T-cell (primary cell): ENCODE data around the gene ACVR1B. TPM values are rescaled to one million over a fixed set of nuclear protein-coding genes. Genes with fewer than 3 reads are reported as not detected.
A peak's percentile ranks its signal among the peaks of the same experiment; 100 is the strongest.

Experiments used
- ATAC-seq, 4 experiments: fragments of 200-7000 bp in 3 of 4; fragments of 150-1000 bp in 1 of 4; cut with Tn5 transposase; replicated peaks in 1 of 4; 1 replicate in 3 of 4; 2 replicates in 1 of 4; pipeline ENCODE4 v1.10.0; 2021; ENCODE audit warnings: moderate library complexity in 3 of 4, mild to moderate bottlenecking in 2 of 4, moderate number of reproducible peaks in 1 of 4
- CTCF ChIA-PET, 2 donors: fragments of 300-600 bp; sonication (Branson Sonifier 250); formaldehyde crosslinking; loops; one replicate each; lab custom pipeline; 2022; ENCODE audit warnings: antibody characterized with exemption in 2 of 2; lab: Charles Lee
- POLR2A ChIA-PET, 2 donors: fragments of 300-600 bp; sonication (Branson Sonifier 250); formaldehyde crosslinking; loops; one replicate each; lab custom pipeline; 2022; ENCODE audit warnings: antibody characterized with exemption in 2 of 2; lab: Charles Lee
- DNase-seq, 35 experiments: peaks; one replicate each; pipeline versions ENCODE4 v3.0.0 to v3.0.0-alpha.2; 2013 to 2023
- H3K27ac ChIP-seq: one replicate; pipeline ENCODE4 v1.5.1; 2013; ENCODE audit warnings: low read length
- H3K27me3 ChIP-seq, 2 experiments: replicated peaks in 1 of 2; 1 replicate in 1 of 2; 2 replicates in 1 of 2; pipeline versions ENCODE4 v1.6.1 to v1.7.0; 2013; ENCODE audit warnings: low read length in 1 of 2, mixed read lengths in 1 of 2; ENCODE audit not compliant: control insufficient read depth in 2 of 2, insufficient read depth in 2 of 2; ENCODE audit errors: extremely low read depth in 1 of 2
- H3K36me3 ChIP-seq, 2 donors: 1 replicate in 1 of 2; 2 replicates in 1 of 2; pipeline versions ENCODE4 v1.6.1 to v1.7.0; 2013; ENCODE audit warnings: low read length in 1 of 2; ENCODE audit not compliant: control insufficient read depth in 2 of 2, insufficient read depth in 1 of 2; ENCODE audit errors: extremely low read depth in 1 of 2
- H3K4me1 ChIP-seq, 2 experiments: 1 replicate in 1 of 2; 2 replicates in 1 of 2; pipeline versions ENCODE4 v1.6.1 to v1.7.0; 2013; ENCODE audit warnings: low read length in 2 of 2, mixed read lengths in 1 of 2; ENCODE audit not compliant: insufficient read depth in 2 of 2, control insufficient read depth in 1 of 2; ENCODE audit errors: extremely low read depth in 1 of 2
- H3K4me3 ChIP-seq, 2 donors: 1 replicate in 1 of 2; 2 replicates in 1 of 2; pipeline versions ENCODE4 v1.5.1 to v1.7.0; 2013; ENCODE audit warnings: mild to moderate bottlenecking in 2 of 2, low read length in 1 of 2, moderate library complexity in 1 of 2; ENCODE audit not compliant: control insufficient read depth in 1 of 2; ENCODE audit errors: extremely low read depth in 1 of 2
- H3K9me3 ChIP-seq: 2 replicates; pipeline ENCODE4 v1.7.0; 2013
- H3K27ac Mint-ChIP-seq, 2 donors: one replicate each; pipeline ENCODE4 v1.8.0; 2020 to 2021; ENCODE audit warnings: mild to moderate bottlenecking in 2 of 2, mixed read lengths in 2 of 2
- H3K27me3 Mint-ChIP-seq, 2 donors: one replicate each; pipeline ENCODE4 v1.8.0; 2021 to 2022; ENCODE audit warnings: mixed read lengths in 2 of 2
- H3K36me3 Mint-ChIP-seq: one replicate; pipeline ENCODE4 v1.8.0; 2021; ENCODE audit warnings: mixed read lengths
- H3K4me1 Mint-ChIP-seq, 3 donors: one replicate each; pipeline ENCODE4 v1.8.0; 2020 to 2022; ENCODE audit warnings: mixed read lengths in 3 of 3, mild to moderate bottlenecking in 1 of 3
- H3K4me3 Mint-ChIP-seq, 3 donors: one replicate each; pipeline ENCODE4 v1.8.0; 2020 to 2022; ENCODE audit warnings: mild to moderate bottlenecking in 3 of 3, mixed read lengths in 3 of 3, moderate library complexity in 3 of 3
- H3K9me3 Mint-ChIP-seq, 3 donors: one replicate each; pipeline ENCODE4 v1.8.0; 2020 to 2022; ENCODE audit warnings: mixed read lengths in 3 of 3
- WGBS: methylation state at CpG from one replicate; pipeline ENCODE4 v1.1.5; 2013; ENCODE audit warnings: missing lambda C conversion rate; ENCODE audit not compliant: insufficient coverage; 5-methylcytosine and 5-hydroxymethylcytosine counted together
- total RNA-seq, 35 experiments: library from RNA in 6 of 35; stranded (reverse) in 6 of 35; fragments of 120-200 nt in 1 of 35; gene quantifications; one replicate each; pipeline versions ENCODE4 v1.2.1 to v1.2.4 and lab custom pipeline; 2013 to 2026

The ACVR1B gene
- total RNA-seq, 5 donors from 2014 or later (not counting 1 experiment from before 2014, with no cell fraction given), result 9.0 to 12.6 (median 11.8) TPM

- 94% methylated on average over 67 of the region's 93 CpGs for WGBS
- Histone ChIP-seq H3K36me3 (peaks cover 0 to 17% of the 10 kb centered on the region in 2 donors), H3K27me3 (no peaks in the 10 kb centered on the region), H3K4me1 (no peaks in the 10 kb centered on the region), H3K27ac (no peak overlapping the region), H3K4me3 (no peak overlapping the region), H3K9me3 (no peaks in the 10 kb centered on the region)
- Mint-ChIP-seq H3K36me3 (peaks cover 23% of the 10 kb centered on the region), H3K27me3 (no peaks in the 10 kb centered on the region), H3K4me3 (no peak overlapping the region), H3K27ac (no peak overlapping the region), H3K4me1 (peaks cover 0 to 11% (median 0%) of the 10 kb centered on the region in 3 donors), H3K9me3 (no peaks in the 10 kb centered on the region)
- ATAC-seq (peak in 1 of 4 experiments; percentile 1), DNase-seq (no peak)
- ChIA-PET POLR2A (no interaction called here), CTCF (interaction anchor here (0.6 kb wide), 2 partner anchors 8 to 1456 kb away, joined by 5 read pairs; no protein-coding TSS in a partner anchor)
These were observed 63.4 kb downstream of the ACVR1B start for GRCh38 chr12:52014567-52015530.

- H3K27ac Mint-ChIP-seq, result peak overlapping the region in 1 of 2 donors; percentile 5
- H3K4me3 Mint-ChIP-seq, result peak overlapping the region in 1 of 3 donors; percentile 6
- ATAC-seq (peak in 1 of 4 experiments; percentile 2), DNase-seq (no peak)
- ChIA-PET CTCF (no interaction called here), POLR2A (interaction anchor here in 1 of 2 donors (0.8 kb wide), 1 partner anchor 9 kb away, joined by 3 read pairs; the partner anchor contains the start of gene TAMALIN)
- WGBS, result 60% methylated on average over 4 of the region's 10 CpGs
- Histone ChIP-seq H3K4me3 (no peak overlapping the region), H3K9me3 (no peaks in the 10 kb centered on the region), H3K4me1 (peaks cover 0 to 4% of the 10 kb centered on the region in 2 experiments), H3K27ac (no peak overlapping the region), H3K27me3 (peaks cover 0 to under 1% of the 10 kb centered on the region in 2 experiments), H3K36me3 (peaks cover 0 to 17% of the 10 kb centered on the region in 2 donors)
- H3K9me3 Mint-ChIP-seq, result no peaks in the 10 kb centered on the region
- no peaks in the 10 kb centered on the region for H3K27me3 Mint-ChIP-seq
- H3K4me1 Mint-ChIP-seq, result peaks cover 5 to 19% (median 6%) of the 10 kb centered on the region in 3 donors
- peaks cover 22% of the 10 kb centered on the region for H3K36me3 Mint-ChIP-seq
These were observed 64.1 kb downstream of the ACVR1B start for GRCh38 chr12:52015532-52016041.

DNA sequence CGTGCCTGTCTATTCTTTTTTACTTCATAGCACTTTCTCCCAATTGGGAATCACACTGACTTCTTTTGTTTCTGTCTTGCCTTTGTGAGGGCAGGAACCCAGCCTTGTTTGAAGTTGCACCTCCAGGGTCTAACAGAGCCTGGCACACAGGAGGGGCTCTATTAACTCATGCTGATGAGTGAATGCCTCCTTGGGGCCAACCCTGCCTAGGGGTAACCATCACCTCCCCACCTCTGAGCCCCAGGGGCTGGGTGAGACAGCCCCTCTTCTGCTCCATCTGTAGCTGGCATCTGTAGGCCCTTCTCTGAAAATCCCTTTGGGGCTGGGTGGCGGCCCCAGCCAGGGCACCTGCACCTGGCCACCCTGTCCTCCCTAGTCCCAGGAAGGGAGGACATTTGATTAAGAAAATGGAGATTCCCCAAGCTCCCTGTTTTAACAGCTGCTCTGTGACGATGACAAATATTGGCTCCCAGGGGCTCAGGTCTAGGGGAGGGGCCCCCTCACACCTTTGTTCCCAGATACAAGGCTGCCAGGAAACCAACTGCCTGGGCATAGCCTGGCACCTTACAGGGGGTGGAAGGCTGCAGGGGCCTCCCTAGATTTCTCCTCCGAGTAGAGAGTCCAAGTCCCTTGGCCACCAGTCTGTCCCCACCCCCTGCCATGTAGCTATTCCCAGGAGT, 67.1 kb downstream of the ACVR1B start:
- H3K4me3 Mint-ChIP-seq, result peak overlapping the region in 1 of 3 donors; percentile 8
- CTCF ChIA-PET, result interaction anchor here (0.7 to 2.8 kb wide), 4 partner anchors 14 to 180 kb away, joined by 3 to 17 read pairs (median 4); no protein-coding TSS in a partner anchor

DNA sequence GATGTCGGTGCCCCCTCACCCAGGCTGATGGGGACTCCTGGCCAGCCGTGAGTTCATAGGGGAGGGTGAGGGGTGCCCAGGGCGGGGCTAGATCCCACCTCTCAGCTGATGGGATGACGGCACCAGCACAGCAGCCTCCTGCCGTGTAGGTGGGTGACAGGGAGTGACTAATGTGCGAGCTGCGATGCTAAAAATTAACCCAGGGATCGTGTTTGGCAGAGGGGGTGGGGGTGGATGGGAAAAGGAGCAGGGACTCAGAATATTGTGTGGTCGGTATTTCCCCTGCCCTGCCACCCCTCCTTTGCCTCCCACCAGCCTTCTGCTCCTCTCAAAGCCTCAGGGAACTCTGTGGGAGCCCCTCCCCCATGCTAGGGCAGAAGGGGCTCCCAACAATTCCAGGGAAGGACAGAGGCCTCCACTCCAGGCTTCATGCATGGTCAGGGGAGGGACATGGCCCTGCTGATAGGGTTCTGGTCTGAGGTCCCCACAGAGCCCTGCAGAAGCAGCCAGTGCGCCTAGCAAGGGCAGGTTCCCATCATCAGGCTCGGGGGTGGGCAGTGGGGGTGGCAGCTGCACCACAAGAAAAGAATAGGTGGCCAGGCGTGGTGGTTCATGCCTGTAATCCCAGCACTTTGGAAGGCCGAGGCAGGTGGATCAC, 67.7 kb downstream of the ACVR1B start:
- CTCF ChIA-PET, result interaction anchor here (0.6 to 5.1 kb wide), 8 partner anchors 12 to 179 kb away, joined by 3 to 53 read pairs (median 4); partner anchors contain the start of gene TAMALIN (in 1 of the 2)
- no peak overlapping the region for H3K27ac Mint-ChIP-seq
- POLR2A ChIA-PET, result interaction anchor here (0.6 to 1.9 kb wide), 5 partner anchors 11 to 57 kb away, joined by 3 to 11 read pairs (median 5); partner anchors contain the start of gene TAMALIN (in 2 of the 2)

More for the DNA sequence above, 67.1 kb downstream of the ACVR1B start:
- Histone ChIP-seq H3K4me3 (no peak overlapping the region), H3K27ac (no peak overlapping the region), H3K4me1 (peaks cover 0 to 23% of the 10 kb centered on the region in 2 experiments), H3K36me3 (peaks cover 0 to 5% of the 10 kb centered on the region in 2 donors), H3K9me3 (no peaks in the 10 kb centered on the region), H3K27me3 (peaks cover 0 to 3% of the 10 kb centered on the region in 2 experiments)
- H3K36me3 Mint-ChIP-seq, result peaks cover 8% of the 10 kb centered on the region
- ATAC-seq, result no peak
- no peaks in the 10 kb centered on the region for H3K9me3 Mint-ChIP-seq
- peak in 1 of 35 experiments; percentile 7 for DNase-seq
- POLR2A ChIA-PET, result interaction anchor here in 1 of 2 donors (1.9 kb wide), 1 partner anchor 12 kb away, joined by 11 read pairs; the partner anchor contains the start of gene TAMALIN
- peak overlapping the region in 1 of 2 donors; percentile 49 for H3K27ac Mint-ChIP-seq
- peaks cover 13 to 25% (median 17%) of the 10 kb centered on the region in 3 donors for H3K4me1 Mint-ChIP-seq
- H3K27me3 Mint-ChIP-seq, result no peaks in the 10 kb centered on the region
- WGBS, result 100% methylated on average over 1 of the region's 4 CpGs

GRCh38 chr12:52020539-52021336, 69.2 kb downstream of the ACVR1B start:
- peak overlapping the region in 1 of 3 donors; percentile 81 for H3K4me3 Mint-ChIP-seq

More for the DNA sequence above, 67.7 kb downstream of the ACVR1B start:
- WGBS, result 74% methylated on average over 7 of the region's 13 CpGs
- H3K27me3 ChIP-seq, result peaks cover 0 to 3% of the 10 kb centered on the region in 2 experiments
- peaks cover under 1% of the 10 kb centered on the region for H3K36me3 Mint-ChIP-seq
- H3K4me1 ChIP-seq, result peaks cover 4 to 29% of the 10 kb centered on the region in 2 experiments
- DNase-seq, result peak in 1 of 35 experiments; percentile 10
- peak overlapping the region in 1 of 3 donors; percentile 8 for H3K4me3 Mint-ChIP-seq
- H3K9me3 Mint-ChIP-seq, result no peaks in the 10 kb centered on the region
- H3K36me3 ChIP-seq, result peaks cover 0 to 5% of the 10 kb centered on the region in 2 donors
- H3K27me3 Mint-ChIP-seq, result no peaks in the 10 kb centered on the region
- ATAC-seq, result no peak
- no peak overlapping the region for H3K27ac ChIP-seq
- no peak overlapping the region for H3K4me3 ChIP-seq
- no peaks in the 10 kb centered on the region for H3K9me3 ChIP-seq
- peaks cover 17 to 30% (median 22%) of the 10 kb centered on the region in 3 donors for H3K4me1 Mint-ChIP-seq

More at GRCh38 chr12:52020539-52021336, 69.2 kb downstream of the ACVR1B start:
- POLR2A ChIA-PET, result interaction anchor here (0.6 to 1.9 kb wide), 5 partner anchors 9 to 31 kb away, joined by 3 to 11 read pairs (median 4); partner anchors contain the start of genes TAMALIN (in 2 of the 2) and NR4A1 (in 1 of the 2)
- 5% methylated on average over 6 of the region's 9 CpGs for WGBS
- H3K9me3 ChIP-seq, result no peaks in the 10 kb centered on the region
- H3K27me3 Mint-ChIP-seq, result no peaks in the 10 kb centered on the region
- H3K27ac Mint-ChIP-seq, result peak overlapping the region in 1 of 2 donors; percentile 59
- DNase-seq (peak in 33 of 35 experiments; percentile 40 to 75 (median 58)), ATAC-seq (peak; percentile 34 to 36 (median 34))
- H3K4me1 ChIP-seq, result peaks cover 9 to 44% of the 10 kb centered on the region in 2 experiments
- no peaks in the 10 kb centered on the region for H3K36me3 Mint-ChIP-seq
- H3K36me3 ChIP-seq, result peaks cover 0 to under 1% of the 10 kb centered on the region in 2 donors
- no peak overlapping the region for H3K27ac ChIP-seq
- peaks cover 32 to 45% (median 37%) of the 10 kb centered on the region in 3 donors for H3K4me1 Mint-ChIP-seq
- CTCF ChIA-PET, result interaction anchor here (0.8 to 5.1 kb wide), 13 partner anchors 10 to 65 kb away, joined by 3 to 53 read pairs (median 4); partner anchors contain the start of gene TAMALIN (in 1 of the 2)
- no peaks in the 10 kb centered on the region for H3K9me3 Mint-ChIP-seq
- no peak overlapping the region for H3K4me3 ChIP-seq
- peaks cover 0 to 3% of the 10 kb centered on the region in 2 experiments for H3K27me3 ChIP-seq
